Umbilical cord (tissue), 2 donors: Measurements from ENCODE around the gene PROM2. TPM values are rescaled to one million over a fixed set of nuclear protein-coding genes. Genes with fewer than 3 reads are reported as not detected.
A peak's percentile ranks its signal among the peaks of the same experiment; 100 is the strongest.

ENCODE experiments used
- DNase-seq: peaks from one replicate; pipeline ENCODE4 v3.0.0-alpha.2; 2015; ENCODE audit warnings: low spot score
- total RNA-seq: library from RNA; depleted of rRNA; stranded (reverse); fragments of >200 nt; gene quantifications from one replicate; pipeline ENCODE4 v1.2.3, GENCODE V29; 2014; ENCODE audit warnings: low replicate concordance; ENCODE audit not compliant: insufficient read depth

Gene PROM2
- total RNA-seq, 1 donor from 2014 or later: 2.4 TPM

DNA sequence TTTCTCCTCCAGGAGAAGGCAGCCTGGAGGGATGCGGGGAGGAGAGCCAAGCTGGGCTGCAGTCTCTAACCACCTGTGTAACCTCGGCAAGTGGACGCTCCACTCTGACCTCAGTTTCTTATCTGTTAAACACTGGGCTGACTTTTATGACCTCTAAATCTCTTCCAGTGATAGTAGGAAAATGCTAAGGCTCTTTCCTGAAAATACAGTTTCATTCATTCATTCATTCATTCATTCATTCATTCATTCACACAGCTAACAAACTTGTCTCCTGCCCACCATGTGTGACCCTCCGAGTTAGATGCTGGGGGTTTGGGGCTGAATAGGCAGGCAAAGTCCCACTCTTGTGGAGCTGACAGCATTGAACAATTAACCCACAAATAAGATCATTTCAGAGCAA is 9.3 kb downstream of the PROM2 start:
- no peak for DNase-seq

DNA sequence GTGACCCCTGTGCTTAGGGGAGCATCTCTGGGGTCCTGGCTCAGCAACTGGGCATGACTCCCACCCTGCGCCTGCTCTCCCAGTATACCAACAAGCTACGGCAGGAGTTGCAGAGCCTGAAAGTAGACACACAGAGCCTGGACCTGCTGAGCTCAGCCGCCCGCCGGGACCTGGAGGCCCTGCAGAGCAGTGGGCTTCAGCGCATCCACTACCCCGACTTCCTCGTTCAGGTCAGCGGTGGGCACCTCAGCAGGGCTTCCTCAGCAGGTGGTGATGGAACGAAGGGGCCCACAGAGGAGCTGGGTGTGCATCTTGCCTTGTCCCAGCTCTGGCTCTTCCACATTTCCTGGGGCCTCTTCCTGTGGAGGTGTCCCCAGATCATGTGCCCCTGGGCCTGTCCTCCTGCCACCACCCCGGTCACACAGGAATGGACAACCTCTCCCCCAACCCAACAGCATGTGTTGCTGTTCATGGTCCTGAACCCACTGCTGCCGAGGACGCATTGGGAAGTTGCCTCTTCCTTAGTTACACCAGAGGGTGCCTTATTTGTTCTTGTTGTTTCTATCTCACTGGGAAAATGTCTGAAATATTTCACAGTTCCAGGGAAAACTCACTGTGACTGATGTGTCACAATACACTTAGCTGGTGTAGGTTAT is 10.8 kb downstream of the PROM2 start:
- DNase-seq: no peak

DNA sequence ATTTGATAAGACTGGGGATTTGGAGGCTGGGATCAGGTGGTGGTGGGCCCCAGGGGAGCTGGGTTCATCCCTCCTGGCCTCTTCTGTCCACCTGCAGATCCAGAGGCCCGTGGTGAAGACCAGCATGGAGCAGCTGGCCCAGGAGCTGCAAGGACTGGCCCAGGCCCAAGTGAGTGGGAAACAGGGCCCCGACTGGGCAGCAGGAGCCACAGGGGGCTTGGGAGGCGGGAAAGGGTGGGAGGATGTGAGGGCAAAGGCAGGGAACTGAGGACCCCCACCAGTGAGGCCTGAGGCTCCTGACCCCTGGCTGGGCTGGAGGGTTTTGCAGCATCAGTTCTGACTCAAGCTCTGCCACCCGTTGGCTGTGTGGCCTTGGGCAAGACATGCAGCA is 11.3 kb downstream of the PROM2 start:
- DNase-seq: no peak

DNA sequence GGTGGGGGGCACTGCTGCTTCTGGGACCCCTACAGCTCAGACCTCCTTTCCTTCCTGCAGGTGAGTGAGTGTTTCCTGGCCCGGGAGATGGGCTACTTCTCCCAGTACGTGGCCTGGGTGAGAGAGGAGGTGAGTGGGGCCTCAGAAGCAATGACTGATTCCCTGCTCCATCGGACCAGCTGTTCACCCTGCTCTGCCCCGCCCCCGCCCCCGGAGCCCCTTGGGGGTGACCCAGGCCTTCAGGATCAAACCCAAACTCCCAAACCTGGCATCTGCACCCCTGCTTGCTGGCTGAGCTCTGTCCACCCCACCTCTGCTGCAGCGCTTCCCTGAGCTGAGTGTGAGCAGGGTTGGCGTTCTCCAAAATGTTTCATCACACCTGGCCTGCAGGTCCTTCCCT is 13.1 kb downstream of the PROM2 start:
- no peak for DNase-seq

DNA sequence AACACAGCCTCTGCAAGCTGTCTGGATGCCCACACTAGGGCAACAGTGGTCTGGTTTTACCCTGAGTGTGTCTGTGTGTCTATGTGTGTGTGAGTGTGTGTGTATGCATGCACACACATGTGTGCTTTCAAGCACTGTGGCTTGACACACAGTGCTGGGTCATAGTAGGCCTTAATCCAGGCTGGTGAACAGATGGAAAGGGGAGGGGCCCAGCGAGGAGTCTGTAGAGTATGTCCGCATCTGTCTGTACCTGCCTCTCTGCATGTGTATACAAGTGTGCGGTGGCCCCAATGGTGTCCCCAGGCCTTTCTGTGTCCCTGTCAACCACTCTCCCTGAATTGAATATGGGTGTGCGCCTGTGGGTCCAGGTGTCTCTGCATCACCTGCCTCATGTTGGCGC is 13.6 kb downstream of the PROM2 start:
- DNase-seq: no peak

DNA sequence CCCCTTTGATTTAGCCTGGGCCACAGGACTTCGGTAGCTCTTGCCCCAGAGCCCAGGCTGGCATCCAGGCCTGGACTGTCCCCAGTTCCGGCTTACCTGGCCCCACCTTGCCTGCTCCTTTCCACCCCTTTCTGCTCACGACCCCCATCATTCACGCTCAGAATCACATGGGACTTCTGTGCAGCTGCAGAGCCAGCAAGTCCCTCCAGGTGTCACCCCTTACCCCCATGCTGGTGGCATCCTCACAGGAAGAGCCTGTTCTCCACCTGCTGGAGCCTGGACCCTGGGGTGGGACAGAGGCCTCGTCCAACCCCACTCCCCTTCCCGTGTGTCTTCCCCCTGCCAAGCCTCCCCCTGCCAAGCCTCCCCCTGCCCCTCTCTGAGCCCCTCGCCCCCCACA is 15.0 kb downstream of the PROM2 start:
- DNase-seq: no peak

DNA sequence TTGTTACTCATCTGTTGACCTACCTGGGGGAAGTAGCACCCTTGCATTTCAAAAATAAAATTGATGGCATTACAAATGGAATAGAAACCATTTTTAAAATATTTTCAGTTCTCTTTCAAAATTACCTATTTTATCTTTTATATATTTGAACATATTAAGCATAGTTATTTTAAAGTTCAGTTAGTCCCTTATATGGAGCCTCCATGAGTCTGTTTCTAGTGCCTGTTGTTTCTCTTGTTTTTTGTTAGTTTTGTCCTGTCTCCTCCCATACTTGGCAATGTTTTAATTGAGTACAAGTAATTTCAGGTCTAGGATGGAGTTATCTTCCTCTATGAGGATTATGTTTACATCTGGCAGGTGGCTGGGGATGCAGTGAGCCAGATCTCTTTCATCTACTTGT is 17.0 kb downstream of the PROM2 start:
- DNase-seq: no peak

DNA sequence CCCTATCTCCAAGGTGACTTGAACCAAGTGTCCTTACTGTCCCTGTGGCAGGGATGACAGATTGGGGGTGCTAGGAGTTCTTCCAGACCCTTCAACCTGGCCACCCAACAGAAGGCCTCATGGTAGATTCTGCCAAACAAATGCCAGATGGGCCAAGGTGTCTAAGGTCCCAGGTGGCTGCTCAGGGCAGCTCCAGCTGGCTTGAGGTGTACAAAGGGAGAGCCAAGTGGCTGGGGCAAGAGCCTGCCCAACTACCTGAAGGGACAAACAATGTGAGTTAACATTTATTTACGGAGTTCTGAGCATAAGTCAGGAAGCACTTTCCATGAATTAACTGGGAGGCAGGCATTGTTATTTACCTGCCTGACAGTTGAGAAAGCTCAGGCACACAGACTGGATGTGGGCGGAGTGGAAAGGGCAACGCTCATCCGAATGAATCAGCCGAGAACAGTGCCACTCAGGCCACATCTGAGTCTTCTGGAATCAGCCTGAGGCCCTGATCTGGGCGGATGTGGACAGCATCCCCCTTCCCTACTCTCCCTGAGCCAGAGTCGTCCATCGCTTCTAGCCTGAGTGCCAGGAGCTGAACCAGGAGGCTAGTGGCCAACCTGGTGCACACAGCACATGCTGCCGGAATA is 18.5 kb downstream of the PROM2 start:
- DNase-seq: peak; percentile 29

DNA sequence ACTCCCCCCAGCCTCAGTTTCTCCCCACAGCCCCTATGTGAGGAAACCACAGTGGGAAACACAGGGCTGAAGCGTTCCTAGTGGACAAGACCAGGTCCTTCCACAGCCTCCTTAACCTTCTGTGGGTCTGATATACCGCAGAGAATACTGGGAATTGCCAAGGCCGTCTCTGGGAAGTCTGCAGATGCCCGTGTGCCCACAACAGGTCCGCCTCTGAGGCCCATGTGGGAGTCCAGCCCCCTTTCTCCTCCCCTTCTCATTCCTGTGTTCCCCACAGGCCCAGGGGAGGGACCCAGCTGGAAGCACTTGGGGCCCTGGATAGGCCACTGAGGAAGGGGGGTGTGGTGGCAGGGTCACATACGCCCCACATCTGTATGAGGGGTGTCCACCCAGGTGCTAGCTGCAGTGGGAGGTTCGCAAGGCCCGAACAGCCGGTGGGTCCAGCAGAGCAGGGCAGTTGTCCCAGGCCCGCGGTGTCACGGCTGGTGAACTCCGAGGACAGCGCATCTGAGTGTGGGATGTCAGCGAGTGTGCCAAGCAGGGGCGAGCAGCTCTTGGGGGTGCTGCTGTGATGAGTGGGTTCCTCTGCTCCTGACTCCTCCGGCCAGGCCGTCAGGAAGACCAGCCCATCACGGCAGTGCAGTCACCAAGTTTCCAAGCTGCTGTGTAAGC is 20.5 kb downstream of the PROM2 start:
- DNase-seq: no peak

DNA sequence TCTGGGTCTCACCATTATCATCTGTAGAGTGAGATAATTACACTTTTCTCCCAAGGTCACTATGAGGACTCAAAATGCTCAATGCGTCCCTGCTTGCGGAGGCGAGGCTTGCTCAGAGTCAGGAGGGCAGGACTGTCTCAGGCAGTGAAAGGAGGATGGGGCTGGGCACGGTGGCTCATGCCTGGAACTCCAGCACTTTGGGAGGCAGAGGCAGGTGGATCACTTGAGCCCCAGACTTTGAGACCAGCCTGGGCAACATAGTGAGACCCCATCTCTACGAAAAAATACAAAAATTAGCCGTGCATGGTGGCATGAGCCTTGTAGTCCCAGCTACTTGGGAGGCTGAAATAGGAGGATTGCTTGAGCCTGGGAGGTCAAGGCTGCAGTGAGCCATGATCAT is 21.1 kb downstream of the PROM2 start:
- DNase-seq: no peak

DNA sequence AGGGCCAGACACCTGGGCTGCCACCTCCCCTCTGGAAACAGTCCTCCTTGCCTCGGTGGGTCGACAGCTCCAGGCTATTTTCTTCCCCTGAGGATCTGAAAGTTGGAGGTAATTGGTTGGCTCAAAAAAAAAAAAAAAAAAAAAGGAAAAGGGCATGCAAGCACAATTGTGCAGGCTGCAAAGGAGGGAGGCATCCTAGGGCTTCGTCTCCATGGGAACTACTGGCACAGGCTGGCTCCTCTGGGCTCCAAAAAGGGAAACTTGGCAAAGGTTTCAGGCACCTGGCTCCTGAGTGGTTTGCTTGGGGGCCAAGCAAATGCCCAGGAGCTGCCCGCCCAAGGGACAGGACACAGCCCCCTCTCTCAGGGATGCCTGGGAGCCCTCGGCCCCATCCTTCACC is 21.8 kb downstream of the PROM2 start:
- DNase-seq: no peak

DNA sequence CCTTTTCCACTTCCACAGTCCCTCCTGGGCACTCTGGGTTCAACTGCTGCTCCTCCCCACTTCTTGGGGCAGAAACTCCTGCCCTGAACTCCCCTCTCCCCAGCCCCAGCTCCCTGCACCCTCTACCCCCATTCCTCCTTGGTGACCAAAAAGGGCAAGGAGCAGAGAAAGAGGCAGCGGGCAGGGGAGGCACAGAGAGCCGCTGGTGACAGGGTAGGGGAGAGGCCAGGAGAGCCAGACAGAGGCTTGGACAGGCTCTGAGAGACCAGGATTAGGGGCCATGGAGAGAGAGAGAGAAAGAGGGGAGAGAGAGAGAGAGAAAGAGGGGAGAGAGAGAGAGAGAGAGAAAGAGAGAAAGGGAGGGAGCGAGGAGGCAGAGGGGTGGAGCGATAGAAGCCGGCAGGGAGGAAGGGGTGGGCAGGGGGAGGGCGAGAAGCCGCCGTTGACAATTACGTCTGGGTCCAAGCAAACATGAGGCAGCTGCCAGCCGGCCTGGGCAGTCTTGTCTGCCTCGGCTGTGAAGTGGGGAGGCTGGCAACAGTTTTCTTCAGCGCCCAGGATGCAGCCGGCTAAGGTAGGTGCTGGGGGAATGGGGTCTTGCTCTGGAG is 22.7 kb downstream of the PROM2 start, which contains the start of gene KCNIP3:
KCNIP3 (plus strand) TSS at position 468 of the 608 bp plus-strand sequence; CDS start at position 560, 92 bp downstream.
- peak; percentile 68 for DNase-seq

DNA sequence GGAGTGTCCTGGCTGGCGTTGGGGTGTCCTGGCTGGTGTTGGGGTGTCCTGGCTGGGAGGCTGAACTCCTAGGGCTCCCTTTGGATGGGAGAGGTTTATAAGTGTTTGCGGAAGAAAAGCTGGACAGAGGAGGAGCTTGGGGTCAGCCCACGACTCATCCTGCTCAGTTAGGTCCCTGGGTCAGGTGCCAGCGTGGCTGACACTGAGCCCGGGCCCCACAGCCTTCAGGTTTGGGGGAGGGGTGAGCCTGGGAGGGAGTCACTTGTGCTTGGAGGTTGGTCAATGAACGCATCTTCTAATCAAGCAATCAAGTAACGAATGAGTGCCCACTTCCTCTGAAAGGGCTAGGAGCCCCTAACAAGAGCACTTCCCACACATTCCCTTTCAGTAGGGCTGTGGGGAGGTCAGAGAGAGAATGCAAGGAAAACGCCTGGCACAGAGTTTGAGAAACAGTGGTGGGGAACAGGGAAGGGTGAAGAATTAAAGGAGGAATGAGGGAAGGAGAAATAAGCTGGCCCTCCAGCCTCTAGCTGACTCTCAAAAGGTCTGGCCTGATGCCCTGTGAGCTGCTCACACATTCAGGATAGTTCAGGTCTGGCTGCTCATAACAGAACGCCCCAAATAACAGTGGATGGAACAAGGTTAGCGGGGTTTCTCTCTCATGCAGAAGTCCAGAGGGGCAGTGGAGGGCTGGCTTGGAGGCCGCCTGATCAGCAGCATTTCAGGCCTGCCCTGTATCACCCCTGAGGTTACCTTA is 23.6 kb downstream of the PROM2 start:
- DNase-seq: peak; percentile 18

DNA sequence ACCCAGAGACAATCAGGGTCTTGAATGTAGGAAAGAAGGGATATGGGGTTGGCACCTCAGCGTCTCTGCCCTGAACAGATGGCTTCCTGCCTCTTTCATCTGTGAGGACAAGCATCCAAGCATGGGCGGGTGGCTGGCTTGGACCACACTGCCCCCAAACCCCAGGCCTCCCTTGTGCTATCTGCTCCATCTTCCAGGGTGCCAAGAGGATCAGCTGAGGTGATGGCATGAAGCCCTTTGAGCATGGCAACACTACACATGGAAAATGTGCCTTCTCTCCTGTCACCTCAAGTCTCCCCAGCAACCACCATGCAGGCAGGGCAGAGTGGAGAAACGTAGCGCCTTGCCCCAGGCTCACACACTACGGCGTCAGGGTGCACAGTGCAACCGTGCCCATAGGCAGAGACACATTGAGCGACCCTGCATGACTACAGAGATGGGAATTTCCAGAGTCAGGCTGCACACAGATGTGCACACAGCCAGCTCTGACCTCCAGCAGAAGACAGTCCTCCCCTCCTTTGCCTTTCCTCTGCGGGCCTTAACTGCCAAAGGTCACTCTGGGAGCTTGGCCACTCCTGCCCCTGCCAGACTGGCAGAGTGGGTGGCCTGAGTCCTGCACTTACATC is 24.4 kb downstream of the PROM2 start:
- no peak for DNase-seq

DNA sequence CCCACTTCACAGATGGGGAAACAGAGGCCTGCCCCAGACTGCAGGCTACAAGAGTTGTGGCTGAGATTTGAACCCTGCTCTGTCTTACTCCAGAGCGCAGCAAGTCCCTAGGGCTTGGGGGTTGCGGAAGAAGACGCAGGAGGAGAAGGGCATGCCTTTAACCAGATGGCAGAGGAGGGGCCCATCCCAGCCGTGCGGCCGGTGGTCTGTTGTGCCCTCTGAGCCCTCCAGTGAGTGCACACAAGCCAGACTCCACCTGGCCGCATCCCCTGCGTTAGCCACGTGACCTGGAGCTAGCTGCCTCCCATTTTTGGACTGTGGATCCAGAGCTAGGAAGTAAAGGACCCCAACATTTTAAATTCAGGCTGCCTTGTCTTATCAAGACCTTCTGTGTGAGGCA is 25.7 kb downstream of the PROM2 start:
- DNase-seq: no peak

DNA sequence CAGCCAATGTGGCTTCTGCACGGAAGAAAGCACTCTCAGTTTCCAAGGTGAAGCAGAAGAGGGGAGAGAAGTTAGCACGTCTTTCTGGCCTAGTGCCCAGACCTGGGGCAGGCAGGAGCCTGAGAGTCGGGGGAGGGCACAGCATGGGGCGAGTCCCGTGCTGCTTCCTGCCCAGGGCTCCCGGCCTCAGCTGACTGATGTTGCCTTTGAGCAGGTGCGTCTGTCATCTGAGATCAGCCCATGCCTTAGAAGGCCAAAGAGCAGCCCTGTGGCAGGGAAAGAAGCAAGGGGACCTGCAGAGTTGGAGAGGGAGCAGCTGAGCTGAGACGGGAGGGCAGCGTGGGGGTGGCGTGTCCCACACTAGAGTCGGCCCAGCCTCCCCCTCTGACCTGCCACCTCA is 26.2 kb downstream of the PROM2 start:
- no peak for DNase-seq

DNA sequence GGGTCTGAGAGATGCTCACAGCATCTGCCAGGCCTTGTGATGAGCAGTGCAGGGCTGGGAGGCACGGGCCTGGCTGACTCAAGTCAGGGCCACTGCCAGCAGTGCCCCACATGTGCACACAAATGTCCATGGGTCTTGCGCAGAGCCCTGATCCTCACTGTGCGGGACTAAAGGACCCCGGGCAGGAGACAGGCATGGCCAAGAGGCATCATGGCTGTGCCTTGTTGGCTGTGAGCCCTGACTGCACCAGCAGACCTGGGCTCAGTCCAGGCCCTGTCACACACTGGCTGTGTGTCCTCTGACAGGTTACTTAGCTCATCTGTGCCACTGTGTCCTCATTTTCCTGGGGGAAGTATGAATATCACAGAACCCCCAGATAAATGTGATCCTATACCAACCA is 26.9 kb downstream of the PROM2 start:
- DNase-seq: no peak

DNA sequence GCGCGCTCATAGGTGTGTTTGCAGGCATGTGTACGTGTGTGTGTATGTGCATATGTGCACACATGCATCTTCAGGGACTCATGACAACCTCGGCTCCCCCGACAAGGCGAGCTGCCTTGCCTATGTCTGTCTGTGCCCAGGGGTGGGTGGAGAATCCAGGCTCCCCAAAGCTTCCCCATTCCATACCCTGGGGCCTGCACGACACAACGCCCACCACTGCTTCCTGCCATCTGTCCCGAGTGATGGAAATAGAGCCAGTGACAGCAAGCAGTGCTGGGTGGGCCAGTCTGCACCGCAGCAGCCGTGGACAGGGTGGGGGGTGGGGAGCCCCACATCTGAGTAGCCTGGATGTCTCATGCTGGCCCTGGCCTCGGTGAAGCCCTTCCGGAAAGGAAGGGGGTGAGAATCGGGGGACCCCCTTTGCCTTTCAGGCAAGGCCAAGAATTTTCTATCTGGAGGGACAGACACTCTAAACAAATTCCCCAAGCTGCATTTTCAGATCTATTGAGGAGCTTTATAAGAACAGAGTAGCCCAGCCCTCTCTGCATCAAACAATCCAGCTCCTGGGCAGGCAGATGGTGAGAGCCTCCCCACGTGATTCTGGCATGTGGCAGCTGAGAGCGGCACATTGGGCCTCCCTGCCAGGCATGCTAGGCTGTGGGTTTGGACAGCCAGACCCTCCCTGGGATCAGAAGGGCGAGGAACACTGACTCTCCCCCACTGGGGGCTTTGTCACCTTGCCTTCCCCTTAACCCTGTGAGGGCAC is 27.8 kb downstream of the PROM2 start:
- DNase-seq: no peak

DNA sequence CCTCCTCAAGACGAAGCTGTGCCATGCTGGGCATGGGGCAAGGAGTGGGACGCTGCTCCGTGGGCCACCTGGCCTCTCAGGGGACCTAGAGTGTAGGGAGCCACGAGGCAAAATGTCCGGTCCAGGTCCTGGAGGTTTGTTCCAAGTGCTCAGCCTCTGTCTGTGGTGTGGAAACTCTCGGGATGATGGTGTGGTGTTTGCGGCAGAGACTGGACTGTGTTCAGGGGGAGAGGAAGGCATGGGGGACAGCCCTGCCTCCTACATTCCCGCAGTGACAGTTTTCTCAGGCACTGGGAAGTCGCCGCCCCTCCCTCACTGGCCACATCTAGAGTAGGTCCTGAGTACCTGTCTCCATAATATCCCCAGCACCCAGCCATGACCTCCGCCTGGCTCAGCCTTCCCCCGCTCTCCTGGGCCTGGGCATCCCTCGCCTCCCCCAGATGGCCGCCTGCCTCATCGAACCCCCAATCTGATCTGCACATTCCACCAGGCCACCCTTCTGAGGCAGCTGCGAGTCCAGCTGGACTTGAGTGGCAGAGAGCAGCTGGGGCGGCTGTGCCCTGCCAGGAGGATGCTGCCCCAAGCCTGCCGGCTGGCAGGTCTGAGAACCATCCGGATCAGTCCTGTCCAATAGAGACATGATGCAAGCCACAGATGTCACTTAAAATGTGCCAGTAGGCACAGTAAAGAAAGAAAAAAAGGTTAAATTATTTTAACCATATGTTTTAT is 29.1 kb downstream of the PROM2 start:
- DNase-seq: no peak
